Airway epithelial cell (primary cell): Measurements from ENCODE around the gene CTDNEP1. TPM values are rescaled to one million over a fixed set of nuclear protein-coding genes. Genes with fewer than 3 reads are reported as not detected.

Experiments
- total RNA-seq: library from RNA; depleted of rRNA; stranded (reverse); fragments of >200 nt; gene quantifications from 2 replicates; pipeline ENCODE4 v1.2.3, GENCODE V29; 2015

The CTDNEP1 gene
- 21.6 and 47.5 TPM in 2 replicates for total RNA-seq

GRCh38 chr17:7251661-7252175, at the start of gene CTDNEP1:
CTDNEP1 (minus strand) TSS chr17:7251734; CDS start chr17:7251296, 438 bp downstream.

DNA sequence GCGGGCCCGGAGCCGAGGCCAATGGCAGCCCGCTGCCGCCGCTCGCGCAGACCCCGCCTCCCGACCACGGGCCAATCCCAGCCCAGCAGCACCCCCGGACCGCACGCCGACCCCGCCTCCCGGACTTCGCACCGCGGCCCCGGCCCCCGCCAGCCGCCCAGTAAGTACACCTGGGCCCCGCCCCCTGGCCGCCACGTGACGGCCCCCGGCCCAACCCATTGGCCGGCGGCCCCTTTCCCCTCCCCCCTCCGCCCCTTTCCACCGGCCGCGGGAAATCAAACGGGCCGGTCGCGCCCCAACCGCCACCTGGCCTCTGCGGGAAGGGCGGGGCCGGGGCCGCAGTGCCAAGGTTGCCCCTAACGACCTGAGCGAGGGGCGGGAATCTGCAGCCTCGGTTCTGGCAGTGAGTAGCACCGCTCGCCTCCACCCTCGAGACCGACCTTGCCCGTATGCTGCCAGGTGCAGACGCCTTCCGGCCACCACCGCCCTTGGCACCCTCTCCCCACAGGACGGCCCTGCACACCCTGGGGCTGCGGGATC, 43.1 kb upstream of the CTDNEP1 start, which contains the start of gene YBX2:
Gene YBX2, minus strand, starts transcription at position 26 of the 540 bp plus-strand sequence. CDS start 139 bp downstream, outside the sequence.

GRCh38 chr17:7281074-7281952, 29.8 kb upstream of the CTDNEP1 start, which contains the start of gene SLC2A4:
SLC2A4 (plus strand) TSS chr17:7281718; CDS start chr17:7281935, 217 bp downstream.

DNA sequence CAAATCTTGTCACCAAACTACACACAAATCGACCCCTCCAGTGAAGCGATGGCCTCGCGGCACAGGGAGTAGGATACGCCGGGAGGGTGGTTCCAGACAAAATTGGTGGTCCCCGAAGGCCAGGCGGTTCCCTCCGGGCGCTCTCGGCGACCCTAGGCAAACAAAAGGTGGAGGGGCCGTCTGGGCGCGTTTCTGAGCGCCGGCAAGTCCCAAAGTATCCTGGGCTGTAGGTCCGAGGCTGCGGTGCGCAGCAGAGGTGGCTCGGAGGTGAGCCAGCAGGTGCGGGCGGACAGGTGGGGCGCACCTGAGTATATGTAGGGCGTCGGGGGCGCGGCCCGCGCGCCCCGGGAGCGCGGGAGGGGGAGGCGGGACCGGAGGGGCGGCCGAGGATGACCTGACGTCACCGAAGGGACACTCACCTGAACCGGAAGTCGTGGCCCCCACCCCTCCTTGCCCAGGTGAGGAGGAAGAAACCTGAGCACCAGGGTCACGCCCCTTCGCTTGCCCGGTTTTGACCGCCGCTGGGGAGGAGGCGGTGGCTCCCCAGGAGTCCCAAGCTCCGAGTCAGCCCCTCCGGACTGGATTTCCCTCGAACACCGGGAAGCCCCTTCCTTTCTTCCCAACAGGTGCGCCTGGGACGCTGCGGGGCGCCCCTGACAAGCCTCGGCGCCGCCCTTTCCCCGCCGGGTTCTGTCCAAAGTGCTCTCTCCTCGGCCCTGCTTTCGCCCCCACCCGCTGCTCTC, 10.8 kb upstream of the CTDNEP1 start, which contains the start of gene CLDN7:
Gene CLDN7, minus strand, starts transcription at position 287 of the 743 bp plus-strand sequence. CDS start 435 bp downstream, outside the sequence.

DNA sequence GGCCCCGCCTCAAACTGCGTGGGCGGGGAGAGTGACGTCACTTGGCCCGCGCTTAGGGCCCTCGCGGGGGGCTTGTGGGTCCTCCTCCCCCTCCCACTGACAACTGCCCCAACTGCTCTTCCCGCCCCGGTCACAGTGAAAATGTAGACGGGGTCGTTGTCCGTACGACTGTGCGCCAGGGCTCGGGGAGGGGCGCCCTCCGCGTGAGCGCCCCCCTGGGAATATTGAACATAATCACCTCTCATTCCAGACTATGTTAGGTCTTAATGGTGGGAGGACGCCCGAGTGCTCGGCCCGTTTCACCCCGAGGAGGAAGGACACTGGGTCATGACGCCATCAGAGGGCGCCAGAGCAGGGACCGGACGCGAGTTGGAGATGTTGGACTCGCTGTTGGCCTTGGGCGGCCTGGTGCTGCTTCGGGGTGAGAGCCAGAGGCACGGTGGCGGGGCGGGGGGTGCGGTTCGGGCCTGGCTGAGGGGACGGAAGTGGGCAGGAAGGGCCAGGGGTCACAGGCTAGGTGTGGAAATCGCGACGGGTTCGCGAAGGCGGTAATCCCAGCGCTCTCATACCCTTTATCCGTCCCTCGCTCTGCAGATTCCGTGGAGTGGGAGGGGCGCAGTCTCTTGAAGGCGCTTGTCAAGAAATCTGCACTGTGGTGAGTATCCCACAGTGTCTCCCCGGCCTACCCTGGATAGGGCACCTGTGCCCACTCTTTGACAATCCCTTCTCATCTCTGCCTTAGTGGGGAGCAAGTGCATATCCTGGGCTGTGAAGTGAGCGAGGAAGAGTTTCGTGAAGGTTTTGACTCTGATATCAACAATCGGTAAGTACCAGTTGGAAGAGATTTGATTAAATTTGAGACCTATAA, 876 bp upstream of the CTDNEP1 start, which contains the start of gene ELP5:
Gene ELP5, plus strand, starts transcription at position 40 of the 868 bp plus-strand sequence. Its CDS starts 336 bp downstream, at position 376.

DNA sequence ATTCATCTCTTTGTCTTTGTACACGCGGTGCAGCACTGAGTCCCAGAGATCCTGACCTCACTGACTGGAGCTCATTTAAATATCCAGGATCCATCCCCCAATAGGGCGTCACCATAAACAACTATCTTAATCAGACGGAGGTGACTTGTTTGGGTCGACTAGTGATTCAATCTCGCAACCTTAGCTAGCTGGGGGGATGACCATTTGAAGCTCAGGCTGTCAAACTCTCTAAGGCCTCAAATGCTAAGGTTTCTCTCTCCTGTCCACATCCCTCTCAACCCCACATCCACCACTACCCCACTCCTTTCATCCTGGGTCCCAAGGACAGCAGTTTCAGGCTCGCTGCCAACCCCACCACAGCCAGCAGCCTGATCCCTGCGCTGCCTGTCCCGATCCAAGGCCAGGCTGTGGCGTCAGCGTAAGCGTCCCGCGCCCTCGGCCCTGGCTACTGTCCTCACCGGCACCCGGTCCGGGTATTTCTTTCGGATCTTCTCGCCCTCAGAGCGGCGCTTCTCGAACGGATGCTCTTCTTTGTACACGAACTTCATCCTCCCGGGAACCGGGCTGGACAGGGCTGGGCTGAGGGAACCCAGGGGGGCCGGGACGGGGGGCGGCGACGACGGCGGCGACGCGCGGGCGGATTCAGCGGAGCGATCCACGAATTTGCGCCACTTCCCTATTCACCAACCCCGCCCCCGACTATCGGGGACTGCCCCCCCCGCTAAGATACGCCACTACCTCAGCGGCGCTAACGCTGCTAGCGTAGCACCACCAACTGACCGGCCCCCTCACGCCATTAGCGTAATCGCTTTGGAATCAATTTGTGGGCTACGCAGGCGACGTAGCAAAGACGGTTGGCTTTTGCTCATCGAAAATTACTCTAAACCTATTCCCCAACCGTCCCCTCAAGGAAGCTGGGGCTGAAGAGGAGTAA, 9.5 kb downstream of the CTDNEP1 start, which contains the start of gene GABARAP:
Gene GABARAP, minus strand, starts transcription at position 667 of the 934 bp plus-strand sequence. Its CDS starts 119 bp downstream, at position 548.

GRCh38 chr17:7239091-7240027, 12.2 kb downstream of the CTDNEP1 start, which contains the start of gene PHF23:
PHF23 (minus strand) TSS chr17:7239457; CDS start chr17:7239279, 178 bp downstream.

GRCh38 chr17:7234083-7234951, 17.2 kb downstream of the CTDNEP1 start, which contains the start of gene DVL2:
DVL2 (minus strand) TSS chr17:7234517; CDS start chr17:7234262, 255 bp downstream.

DNA sequence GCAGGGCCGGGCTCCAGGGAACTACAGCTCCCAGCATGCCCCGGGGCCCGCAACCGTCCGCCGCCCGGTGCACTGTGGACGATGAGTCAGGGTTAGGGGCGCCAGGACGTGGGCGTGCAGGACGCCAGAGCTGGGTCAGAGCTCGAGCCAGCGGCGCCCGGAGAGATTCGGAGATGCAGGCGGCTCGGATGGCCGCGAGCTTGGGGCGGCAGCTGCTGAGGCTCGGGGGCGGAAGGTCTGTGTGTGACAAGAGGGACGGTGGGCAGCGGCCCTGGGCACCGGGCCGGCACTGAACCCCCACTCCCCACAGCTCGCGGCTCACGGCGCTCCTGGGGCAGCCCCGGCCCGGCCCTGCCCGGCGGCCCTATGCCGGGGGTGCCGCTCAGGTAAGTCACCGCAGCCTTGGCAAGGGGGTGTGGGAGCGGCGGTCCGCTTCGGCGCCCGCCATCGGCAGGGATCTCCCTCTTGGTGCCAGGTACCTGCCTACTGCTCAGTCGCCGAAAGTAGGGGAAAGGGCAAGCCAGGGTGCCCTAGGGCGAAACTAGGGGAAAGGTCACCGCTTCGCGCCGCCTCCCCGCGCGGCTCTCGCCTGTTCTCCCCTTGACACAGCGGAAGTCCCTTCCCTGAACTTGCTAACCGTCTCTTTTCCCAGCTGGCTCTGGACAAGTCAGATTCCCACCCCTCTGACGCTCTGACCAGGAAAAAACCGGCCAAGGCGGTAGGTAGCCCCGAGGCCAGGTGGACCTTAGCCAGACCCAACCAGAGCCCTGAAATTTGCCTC, 31.5 kb downstream of the CTDNEP1 start, which contains the start of the genes ACADVL and DLG4:
Gene ACADVL, plus strand, starts transcription at position 127 of the 781 bp plus-strand sequence. Its CDS starts 47 bp downstream, at position 174.
Gene DLG4, minus strand, starts transcription at position 25 of the 781 bp plus-strand sequence.

Other genes starting within 250 kb of the CTDNEP1 start
- gene RNASEK, start 239.1 kb downstream of the CTDNEP1 start, total RNA-seq: 139 and 231 TPM in 2 replicates
- gene BCL6B, start 228.7 kb downstream of the CTDNEP1 start, total RNA-seq: not detected in 2 replicates
- 2.2 and 5.3 TPM in 2 replicates for gene SLC16A13, start 215.7 kb downstream of the CTDNEP1 start, total RNA-seq
- gene SLC16A11, start 207.6 kb downstream of the CTDNEP1 start, total RNA-seq: 0.35 TPM in 1 of 2 replicates, not detected in the other
- gene CLEC10A, start 171.5 kb downstream of the CTDNEP1 start, total RNA-seq: not detected in 2 replicates
- gene ASGR2, start 136.9 kb downstream of the CTDNEP1 start, total RNA-seq: not detected in 2 replicates
- gene ASGR1, start 72.4 kb downstream of the CTDNEP1 start, total RNA-seq: 0.21 TPM in 1 of 2 replicates, not detected in the other
- gene DLG4, start 31.9 kb downstream of the CTDNEP1 start, total RNA-seq: 4.4 and 6.6 TPM in 2 replicates
- 364 and 375 TPM in 2 replicates for gene ACADVL, start 31.8 kb downstream of the CTDNEP1 start, total RNA-seq
- gene DVL2, start 17.2 kb downstream of the CTDNEP1 start, total RNA-seq: 44.9 and 52.6 TPM in 2 replicates
- 33.1 and 35.1 TPM in 2 replicates for gene PHF23, start 12.3 kb downstream of the CTDNEP1 start, total RNA-seq
- gene GABARAP, start 9.3 kb downstream of the CTDNEP1 start, total RNA-seq: 309 and 347 TPM in 2 replicates
- 38.4 and 42.1 TPM in 2 replicates for gene ELP5, start 481 bp upstream of the CTDNEP1 start, total RNA-seq
- 86.7 and 132 TPM in 2 replicates for gene CLDN7, start 10.7 kb upstream of the CTDNEP1 start, total RNA-seq
- gene SLC2A4, start 30.0 kb upstream of the CTDNEP1 start, total RNA-seq: 0.14 and 0.56 TPM in 2 replicates
- gene YBX2, start 42.9 kb upstream of the CTDNEP1 start, total RNA-seq: 0.51 and 0.63 TPM in 2 replicates
- 554 and 701 TPM in 2 replicates for gene EIF5A, start 55.9 kb upstream of the CTDNEP1 start, total RNA-seq
- 50.8 and 66.1 TPM in 2 replicates for gene GPS2, start 63.6 kb upstream of the CTDNEP1 start, total RNA-seq
- gene NEURL4, start 77.6 kb upstream of the CTDNEP1 start, total RNA-seq: 13.4 and 22.5 TPM in 2 replicates
- 0.42 and 0.78 TPM in 2 replicates for gene ACAP1, start 84.8 kb upstream of the CTDNEP1 start, total RNA-seq
- 48.4 and 61.1 TPM in 2 replicates for gene KCTD11, start 100.4 kb upstream of the CTDNEP1 start, total RNA-seq
- not detected in 2 replicates for gene TMEM95, start 103.4 kb upstream of the CTDNEP1 start, total RNA-seq
- gene TNK1, start 129.4 kb upstream of the CTDNEP1 start, total RNA-seq: 13.0 and 15.8 TPM in 2 replicates
- 64.6 and 96.0 TPM in 2 replicates for gene PLSCR3, start 142.8 kb upstream of the CTDNEP1 start, total RNA-seq
- gene TMEM256, start 152.4 kb upstream of the CTDNEP1 start, total RNA-seq: 117 and 202 TPM in 2 replicates
- 6.0 and 8.9 TPM in 2 replicates for gene NLGN2, start 156.1 kb upstream of the CTDNEP1 start, total RNA-seq
- gene SPEM1, start 168.6 kb upstream of the CTDNEP1 start, total RNA-seq: not detected in 2 replicates
- not detected in 2 replicates for gene SPEM2, start 173.9 kb upstream of the CTDNEP1 start, total RNA-seq
- gene SPEM3, start 177.1 kb upstream of the CTDNEP1 start, total RNA-seq: not detected in 2 replicates
- gene TMEM102, start 183.7 kb upstream of the CTDNEP1 start, total RNA-seq: 29.6 and 33.5 TPM in 2 replicates
- 18.3 and 32.1 TPM in 2 replicates for gene FGF11, start 187.8 kb upstream of the CTDNEP1 start, total RNA-seq
- 10.9 and 11.0 TPM in 2 replicates for gene CHRNB1, start 193.3 kb upstream of the CTDNEP1 start, total RNA-seq
- 29.5 and 46.1 TPM in 2 replicates for gene ZBTB4, start 227.9 kb upstream of the CTDNEP1 start, total RNA-seq
- not detected in 2 replicates for gene SLC35G6, start 229.7 kb upstream of the CTDNEP1 start, total RNA-seq
- 62.4 and 64.9 TPM in 2 replicates for gene POLR2A, start 232.6 kb upstream of the CTDNEP1 start, total RNA-seq